Astrocyte of the spinal cord (primary cell): Measurements from ENCODE around the gene RUBCN.
"Not testable (repeated sequence)": the region's sequence is repeated elsewhere in the genome, so short reads cannot be mapped to it uniquely, and the experiment has no call there.

Experiments
- DNase-seq: peaks from one replicate; pipeline ENCODE4 v3.0.0; 2011; ENCODE audit warnings: low read depth, low spot score
- H3K4me3 ChIP-seq: 2 replicates; pipeline ENCODE4 v1.5.1; 2011; ENCODE audit warnings: low read depth, mild to moderate bottlenecking, low read length, moderate library complexity
- in situ Hi-C: cut with HindIII; loops from 2 replicates; pipeline ENCODE4 v1.10.0; 2017; ENCODE audit warnings: low sequenced_read_pairs

RUBCN gene

DNA sequence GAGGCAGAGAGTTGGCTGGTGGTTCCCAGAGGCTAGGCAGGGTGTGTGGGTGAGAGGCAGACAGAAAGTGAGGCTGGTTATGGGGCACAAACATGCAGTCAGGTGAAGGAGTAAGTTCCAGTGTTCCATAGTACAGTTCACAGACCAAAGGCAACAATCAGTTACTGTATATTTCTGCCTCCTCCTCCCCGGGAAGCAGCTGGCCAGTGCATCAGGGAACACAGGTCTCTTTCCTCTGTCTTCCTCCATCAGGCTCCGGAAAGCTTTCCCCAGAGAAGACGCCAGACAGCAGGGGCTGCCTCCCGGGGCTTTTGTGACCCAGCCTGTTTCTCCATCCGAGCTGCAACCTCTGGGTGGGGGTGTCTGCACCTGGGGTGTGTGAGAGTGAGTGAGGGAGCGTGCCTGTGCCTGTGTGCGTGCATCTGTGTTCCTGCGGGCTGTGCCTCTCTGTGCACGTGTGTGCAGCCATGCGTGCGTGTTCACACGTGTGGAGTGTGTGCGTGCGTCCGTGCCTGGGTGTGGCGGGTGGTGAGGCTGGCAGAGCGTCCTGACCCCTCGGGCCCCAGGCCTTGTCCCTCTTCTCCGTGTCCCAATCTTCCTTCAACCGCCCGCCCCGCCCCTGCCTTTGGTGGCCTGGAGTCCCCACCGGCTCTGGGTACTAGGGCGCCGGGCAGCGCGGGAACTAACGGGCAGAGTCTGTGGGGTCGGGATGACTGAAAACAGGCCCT is 72.1 kb downstream of the RUBCN start:
- DNase-seq, in situ Hi-C loops: not testable (repeated sequence)
- peak overlapping the region; percentile 15 for H3K4me3 ChIP-seq

GRCh38 chr3:197663367-197664140 is 73.2 kb downstream of the RUBCN start:
- DNase-seq, in situ Hi-C loops: not testable (repeated sequence)

GRCh38 chr3:197662352-197662751 is 74.4 kb downstream of the RUBCN start:
- in situ Hi-C loops, DNase-seq, H3K4me3 ChIP-seq: not testable (repeated sequence)

More at GRCh38 chr3:197663367-197664140, 73.2 kb downstream of the RUBCN start:
- H3K4me3 ChIP-seq = not testable (repeated sequence)

DNA sequence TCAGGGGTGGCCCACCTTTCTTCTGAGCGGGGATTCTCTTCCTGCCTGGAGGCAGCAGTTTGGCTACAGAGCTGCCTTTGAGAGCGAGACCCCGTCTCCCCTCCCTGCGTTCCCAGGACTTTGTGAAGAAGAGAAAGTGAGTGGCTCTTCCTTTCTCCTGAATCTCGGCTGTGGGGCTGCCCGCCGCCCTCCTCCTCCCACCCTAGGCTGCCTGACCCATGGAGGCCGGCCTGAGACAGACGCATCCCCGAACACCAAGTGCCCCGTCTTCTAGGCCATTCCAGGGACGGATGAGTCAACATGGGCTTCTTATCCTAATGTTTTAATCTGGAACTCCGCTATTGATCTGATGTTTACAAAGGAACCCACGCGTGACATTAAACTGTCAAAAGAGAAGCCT is 74.8 kb downstream of the RUBCN start:
- in situ Hi-C loops, H3K4me3 ChIP-seq, DNase-seq: not testable (repeated sequence)

DNA sequence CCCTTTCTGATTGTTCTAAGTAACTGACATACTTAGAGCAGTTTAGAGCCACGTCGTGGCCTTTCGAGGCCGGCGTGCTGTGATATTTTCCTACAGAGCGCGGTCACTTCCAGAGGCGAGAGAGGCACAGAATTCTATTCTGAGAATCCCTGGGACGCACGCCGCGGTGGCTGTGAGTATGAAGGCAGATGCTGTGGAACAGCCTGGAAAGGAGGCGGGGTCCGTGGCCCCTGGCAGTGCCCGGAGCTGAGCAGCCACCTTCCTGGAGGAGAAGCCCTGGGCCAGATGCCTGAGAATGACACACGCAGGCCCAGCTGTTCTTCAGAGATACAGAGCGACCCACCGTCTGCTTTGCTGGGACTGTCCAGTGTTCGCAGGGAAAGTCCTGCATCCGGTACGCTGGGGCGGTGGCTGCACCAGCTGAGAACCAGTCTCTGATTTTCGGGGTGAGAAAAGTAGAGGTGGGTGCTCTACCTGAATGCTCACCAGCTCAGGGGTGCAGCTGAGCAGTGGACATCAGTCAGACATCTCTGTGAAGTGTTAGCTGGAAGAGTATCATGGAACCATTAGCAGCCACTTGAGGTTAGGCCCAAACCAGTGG is 75.4 kb downstream of the RUBCN start:
- H3K4me3 ChIP-seq, DNase-seq, in situ Hi-C loops: not testable (repeated sequence)

DNA sequence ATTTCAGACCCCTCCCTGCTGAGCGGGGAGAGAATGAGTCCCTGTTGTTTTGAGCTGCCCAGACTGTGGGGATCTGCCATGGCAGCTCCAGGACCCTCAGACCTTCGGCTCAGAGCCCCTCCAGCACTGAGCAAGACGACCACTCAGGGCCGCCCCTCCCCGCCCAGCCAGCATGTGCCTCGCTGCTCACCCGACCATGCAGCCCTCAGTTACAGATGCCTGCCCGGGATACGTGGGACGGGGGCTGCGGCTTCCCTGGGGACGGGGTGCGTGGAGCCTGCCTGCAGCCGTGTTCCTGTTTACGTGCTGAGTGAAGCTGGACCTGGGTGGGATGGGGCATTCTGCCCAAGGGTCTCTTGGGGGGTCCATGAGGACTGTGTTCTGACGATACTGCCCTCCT is 77.0 kb downstream of the RUBCN start:
- DNase-seq, in situ Hi-C loops: not testable (repeated sequence)

DNA sequence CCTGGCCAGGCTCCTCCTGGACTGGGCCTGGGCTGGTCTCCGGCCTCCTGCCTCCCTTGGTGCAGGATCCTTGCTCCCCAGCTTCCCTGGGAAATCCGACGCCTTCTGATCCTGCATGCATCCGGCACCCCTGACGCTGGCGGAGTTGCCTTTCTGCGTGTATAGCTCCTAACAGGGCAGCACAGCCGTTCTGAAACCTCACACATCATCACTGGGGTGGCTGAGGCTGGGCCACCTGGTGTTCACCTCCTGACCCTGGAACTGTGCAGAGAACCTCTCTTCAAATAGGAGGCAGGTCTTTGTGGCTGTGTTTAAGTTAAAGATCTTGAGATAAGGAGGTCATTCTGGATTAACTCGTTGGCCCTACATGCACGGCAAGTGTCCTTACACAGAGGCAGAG is 77.6 kb downstream of the RUBCN start:
- H3K4me3 ChIP-seq, in situ Hi-C loops, DNase-seq: not testable (repeated sequence)

More for the DNA sequence above, 77.0 kb downstream of the RUBCN start:
- not testable (repeated sequence) for H3K4me3 ChIP-seq

DNA sequence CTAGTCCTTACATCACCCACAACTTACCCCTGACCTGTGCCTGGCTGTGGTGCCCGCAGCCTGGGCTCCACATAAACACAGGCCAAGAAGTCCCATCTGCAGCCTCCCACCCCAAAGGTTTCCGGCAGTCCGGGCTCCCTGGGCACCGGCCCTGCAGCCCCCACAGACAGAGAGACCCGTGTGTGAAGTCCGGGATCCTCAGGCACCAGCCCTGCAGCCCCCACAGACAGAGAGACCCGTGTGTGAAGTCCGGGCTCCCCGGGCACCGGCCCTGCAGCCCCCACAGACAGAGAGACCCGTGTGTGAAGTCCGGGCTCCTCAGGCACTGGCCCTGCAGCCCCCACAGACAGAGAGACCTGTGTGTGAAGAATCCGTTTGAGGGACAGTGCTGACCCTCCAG is 78.0 kb downstream of the RUBCN start:
- H3K4me3 ChIP-seq, in situ Hi-C loops, DNase-seq: not testable (repeated sequence)

DNA sequence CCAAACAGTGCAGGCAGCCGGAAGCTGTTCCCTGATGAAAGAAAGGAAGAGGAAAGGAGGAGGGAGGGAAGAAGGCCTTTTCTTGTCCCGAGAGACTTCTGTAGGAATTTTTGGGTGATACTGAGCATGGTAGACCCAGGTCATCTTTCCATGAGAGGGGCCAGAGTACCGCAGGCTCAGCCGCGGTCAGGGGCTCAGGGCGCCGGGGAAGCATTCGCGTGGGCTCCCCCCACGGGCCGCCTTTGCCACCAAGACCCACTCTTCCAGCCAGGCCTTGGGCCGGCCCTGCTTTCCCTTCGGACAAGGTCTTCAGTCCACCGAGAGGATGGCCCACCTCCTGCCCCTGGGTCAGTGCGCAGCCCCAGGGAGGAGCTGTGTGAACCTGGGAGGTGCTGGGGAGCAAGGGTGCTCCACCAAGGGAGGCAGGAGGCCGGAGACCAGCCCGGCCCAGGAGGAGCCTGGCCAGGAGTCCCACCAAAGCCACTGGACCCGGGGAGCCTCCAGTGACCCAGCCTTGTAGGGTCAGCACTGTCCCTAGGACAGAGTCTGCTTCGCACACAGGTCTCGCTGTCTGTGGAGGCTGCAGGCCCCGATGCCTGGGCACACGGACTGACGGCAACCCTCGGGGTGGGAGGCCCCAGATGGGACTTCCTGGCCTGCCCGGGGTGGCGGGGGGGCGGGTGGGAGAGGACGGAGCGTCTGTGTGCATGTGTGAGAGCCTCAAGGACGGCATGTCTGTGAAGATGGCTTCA is 79.0 kb downstream of the RUBCN start:
- DNase-seq, in situ Hi-C loops, H3K4me3 ChIP-seq: not testable (repeated sequence)

GRCh38 chr3:197656960-197657359 is 79.7 kb downstream of the RUBCN start:
- in situ Hi-C loops, DNase-seq: not testable (repeated sequence)

GRCh38 chr3:197656129-197656528 is 80.6 kb downstream of the RUBCN start:
- in situ Hi-C loops, H3K4me3 ChIP-seq: not testable (repeated sequence)
- peak; percentile 5 for DNase-seq

More at GRCh38 chr3:197656960-197657359, 79.7 kb downstream of the RUBCN start:
- not testable (repeated sequence) for H3K4me3 ChIP-seq

DNA sequence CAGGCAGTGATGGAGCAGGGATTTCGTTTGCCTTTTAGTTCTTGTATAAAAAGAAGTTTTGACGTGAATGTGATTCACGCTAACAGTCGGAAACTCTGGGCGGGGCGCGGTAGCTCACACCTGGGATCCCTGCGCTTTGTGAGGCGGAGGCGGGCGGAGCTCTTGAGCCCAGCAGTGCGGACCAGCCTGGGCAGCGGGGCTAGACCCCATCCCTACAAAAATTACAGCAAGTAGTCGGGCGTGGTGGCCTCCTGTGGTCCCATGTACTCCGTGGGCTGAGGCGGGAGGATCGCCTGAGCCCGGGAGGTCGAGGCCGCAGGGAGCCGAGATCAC is 81.7 kb downstream of the RUBCN start:
- DNase-seq, in situ Hi-C loops, H3K4me3 ChIP-seq: not testable (repeated sequence)

GRCh38 chr3:197654090-197654997 is 82.4 kb downstream of the RUBCN start:
- H3K4me3 ChIP-seq, in situ Hi-C loops, DNase-seq: not testable (repeated sequence)

DNA sequence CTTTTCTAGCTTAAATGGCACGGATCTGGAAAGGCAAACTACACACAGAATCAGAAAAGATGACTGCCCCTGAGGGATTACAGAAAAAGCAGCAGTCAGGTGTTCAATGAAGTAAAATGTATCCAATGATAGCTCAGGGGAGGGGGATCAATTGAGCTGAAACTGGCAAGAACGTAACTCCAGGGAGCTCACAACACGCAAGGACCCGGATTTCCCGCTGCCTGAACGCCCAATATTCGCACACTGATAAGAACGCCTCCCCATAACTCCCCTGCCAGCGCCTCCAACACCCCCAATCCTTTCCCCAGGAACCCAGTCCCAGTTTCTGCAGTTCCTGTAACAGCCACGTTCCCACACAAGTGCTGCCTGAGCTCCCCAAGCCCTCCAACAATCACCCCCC is 83.8 kb downstream of the RUBCN start:
- in situ Hi-C loops, H3K4me3 ChIP-seq, DNase-seq: not testable (repeated sequence)

DNA sequence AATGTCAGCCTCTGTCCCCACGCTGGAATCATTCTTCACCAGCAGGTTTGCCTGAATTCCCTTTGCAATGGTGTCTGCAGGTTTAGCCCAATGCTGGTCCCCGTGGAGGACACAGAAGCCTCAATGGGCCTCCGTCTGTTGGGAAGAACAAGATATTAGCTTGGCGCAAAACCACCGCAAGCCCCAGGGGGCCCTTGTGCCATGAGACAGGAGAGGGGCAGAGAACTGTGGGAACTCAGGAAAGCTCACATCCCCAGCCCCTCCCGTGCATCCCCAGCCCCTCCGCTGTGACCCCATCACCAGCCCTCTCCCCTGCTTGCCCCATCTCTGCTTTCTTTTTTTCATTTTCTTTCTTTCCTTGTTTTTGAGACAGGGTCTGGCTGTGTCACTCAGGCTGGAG is 89.1 kb downstream of the RUBCN start:
- H3K4me3 ChIP-seq, DNase-seq, in situ Hi-C loops: not testable (repeated sequence)

- H3K4me3 ChIP-seq, DNase-seq, in situ Hi-C loops: not testable (repeated sequence)
Measured at GRCh38 chr3:197647191-197647590, 89.5 kb downstream of the RUBCN start.
